ENCODE data around the gene ZNF280A.

- TF ChIP-seq ZNF512 (tag; IDR thresholded peaks at IDR 0.05) (no peak), POLR2A (conservative IDR thresholded peaks at IDR 0.05) (no peak), HES1 (IDR thresholded peaks at IDR 0.05; ENCODE audit: low read depth) (no peak), JUN (IDR thresholded peaks at IDR 0.05; ENCODE audit: borderline replicate concordance, low read depth, low read length) (no peak), JUN (CRISPR knock-in tag; IDR thresholded peaks at IDR 0.05; ENCODE audit: borderline replicate concordance) (no peak), HDAC6 (IDR thresholded peaks at IDR 0.05; ENCODE audit: low read depth, low read length) (no peak), CBX2 (IDR thresholded peaks at IDR 0.05; ENCODE audit: insufficient read depth, low read length, poor library complexity, severe bottlenecking) (no peak)
- TF ChIP-seq, protein P1, sequence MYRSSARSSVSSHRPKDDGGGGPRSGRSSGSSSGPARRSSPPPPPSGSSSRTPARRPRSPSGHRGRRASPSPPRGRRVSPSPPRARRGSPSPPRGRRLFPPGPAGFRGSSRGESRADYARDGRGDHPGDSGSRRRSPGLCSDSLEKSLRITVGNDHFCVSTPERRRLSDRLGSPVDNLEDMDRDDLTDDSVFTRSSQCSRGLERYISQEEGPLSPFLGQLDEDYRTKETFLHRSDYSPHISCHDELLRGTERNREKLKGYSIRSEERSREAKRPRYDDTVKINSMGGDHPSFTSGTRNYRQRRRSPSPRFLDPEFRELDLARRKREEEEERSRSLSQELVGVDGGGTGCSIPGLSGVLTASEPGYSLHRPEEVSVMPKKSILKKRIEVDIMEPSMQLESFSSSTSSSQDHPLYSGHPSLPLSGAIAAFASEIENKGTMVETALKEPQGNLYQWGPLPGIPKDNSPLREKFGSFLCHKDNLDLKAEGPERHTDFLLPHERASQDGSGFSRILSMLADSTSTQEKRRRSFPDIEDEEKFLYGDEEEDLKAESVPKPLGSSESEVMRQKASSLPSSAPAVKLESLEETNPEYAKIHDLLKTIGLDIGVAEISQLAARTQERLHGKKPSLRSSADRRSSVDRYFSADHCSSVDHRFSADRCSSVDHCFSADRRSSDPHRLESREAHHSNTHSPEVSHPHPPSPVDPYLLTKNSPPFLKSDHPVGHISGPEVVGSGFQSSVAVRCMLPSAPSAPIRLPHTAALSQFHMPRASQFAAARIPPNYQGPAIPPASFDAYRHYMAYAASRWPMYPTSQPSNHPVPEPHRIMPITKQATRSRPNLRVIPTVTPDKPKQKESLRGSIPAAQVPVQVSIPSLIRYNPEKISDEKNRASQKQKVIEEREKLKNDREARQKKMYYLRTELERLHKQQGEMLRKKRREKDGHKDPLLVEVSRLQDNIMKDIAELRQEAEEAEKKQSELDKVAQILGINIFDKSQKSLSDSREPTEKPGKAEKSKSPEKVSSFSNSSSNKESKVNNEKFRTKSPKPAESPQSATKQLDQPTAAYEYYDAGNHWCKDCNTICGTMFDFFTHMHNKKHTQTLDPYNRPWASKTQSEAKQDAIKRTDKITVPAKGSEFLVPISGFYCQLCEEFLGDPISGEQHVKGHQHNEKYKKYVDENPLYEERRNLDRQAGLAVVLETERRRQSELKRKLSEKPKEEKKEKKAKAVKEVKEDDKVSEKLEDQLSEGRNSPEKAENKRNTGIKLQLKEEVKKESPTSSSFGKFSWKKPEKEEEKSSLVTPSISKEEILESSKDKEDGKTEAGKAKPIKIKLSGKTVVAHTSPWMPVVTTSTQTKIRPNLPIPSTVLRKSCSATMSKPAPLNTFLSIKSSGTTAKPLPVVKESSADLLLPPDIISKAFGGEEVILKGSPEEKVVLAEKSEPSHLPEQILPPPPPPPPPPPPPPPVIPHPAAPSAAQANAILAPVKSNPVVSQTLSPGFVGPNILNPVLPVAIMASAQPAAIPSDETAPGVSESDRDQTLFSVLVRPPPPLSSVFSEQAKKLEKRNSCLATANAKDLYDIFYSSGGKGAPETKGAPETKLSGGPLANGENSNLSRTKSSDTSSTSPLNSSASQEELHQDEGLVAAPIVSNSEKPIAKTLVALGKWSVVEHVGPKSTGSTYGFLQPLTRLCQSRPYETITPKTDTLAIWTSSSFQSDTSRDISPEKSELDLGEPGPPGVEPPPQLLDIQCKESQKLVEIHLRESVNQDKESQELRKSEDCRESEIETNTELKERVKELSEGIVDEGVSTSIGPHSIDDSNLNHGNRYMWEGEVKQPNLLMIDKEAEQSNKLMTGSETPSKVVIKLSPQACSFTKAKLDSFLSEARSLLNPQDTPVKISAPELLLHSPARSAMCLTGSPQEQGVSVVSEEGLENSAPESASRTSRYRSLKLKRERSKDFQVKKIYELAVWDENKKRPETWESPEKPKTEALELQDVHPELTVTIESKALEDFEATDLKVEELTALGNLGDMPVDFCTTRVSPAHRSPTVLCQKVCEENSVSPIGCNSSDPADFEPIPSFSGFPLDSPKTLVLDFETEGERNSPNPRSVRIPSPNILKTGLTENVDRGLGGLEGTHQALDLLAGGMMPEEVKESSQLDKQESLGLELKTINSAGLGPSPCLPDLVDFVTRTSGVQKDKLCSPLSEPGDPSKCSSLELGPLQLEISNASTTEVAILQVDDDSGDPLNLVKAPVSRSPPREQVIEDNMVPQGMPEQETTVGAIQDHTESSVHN (IDR thresholded peaks at IDR 0.05; ENCODE audit: borderline replicate concordance in 1 of 2, low read depth in 1 of 2), result no peak
Observed at GRCh38 chr22:22486132-22486899, 33.8 kb downstream of the ZNF280A start.

Measured in K562 (cell line).